K562 (cell line): Measurements from ENCODE around the gene PTPRU. TPM values are rescaled to one million over a fixed set of nuclear protein-coding genes. Genes with fewer than 3 reads are reported as not detected.

ENCODE experiments used
- BRD9 ChIP-seq: fragments of 450-650 bp; IDR thresholded peaks from 2 replicates; pipeline ENCODE4 v1.6.1; 2018; ENCODE audit warnings: low read depth; ENCODE audit not compliant: partially characterized antibody
- CBFB ChIP-seq: sonication (generic); formaldehyde crosslinking; IDR thresholded peaks from 2 replicates; pipeline ENCODE4 v1.4.0; 2020; ENCODE audit warnings: mild to moderate bottlenecking, missing genetic modification reagents
- CTCF ChIP-seq, 3 experiments: IDR thresholded peaks in 2 of 3; conservative IDR thresholded peaks in 1 of 3; 2 replicates each; pipeline ENCODE4 v1.5.1; 2011 to 2012; ENCODE audit warnings: low read length in 3 of 3, mild to moderate bottlenecking in 3 of 3, control low read depth in 2 of 3, improper control_type of control experiment in 1 of 3, inconsistent platforms in 1 of 3, low read depth in 1 of 3, mixed read lengths in 1 of 3, moderate library complexity in 1 of 3; ENCODE audit not compliant: insufficient read depth in 2 of 3
- EP400 ChIP-seq: fragments of 450-650 bp; IDR thresholded peaks from 2 replicates; pipeline ENCODE4 v1.6.1; 2017; ENCODE audit warnings: antibody characterized with exemption, mild to moderate bottlenecking, moderate library complexity
- FOS ChIP-seq: IDR thresholded peaks from 3 replicates; pipeline ENCODE4 v1.6.1; 2011; ENCODE audit not compliant: insufficient read length; ENCODE audit errors: extremely low read depth
- FOXP1 ChIP-seq: sonication (generic); formaldehyde crosslinking; IDR thresholded peaks from 2 replicates; pipeline ENCODE4 v1.8.0; 2022; ENCODE audit warnings: mild to moderate bottlenecking, missing genetic modification reagents
- GABPB1 ChIP-seq: sonication (generic); formaldehyde crosslinking; IDR thresholded peaks from 2 replicates; pipeline ENCODE4 v1.8.0; 2022; ENCODE audit warnings: mild to moderate bottlenecking, missing genetic modification reagents
- MCM2 ChIP-seq: fragments of 450-650 bp; IDR thresholded peaks from 2 replicates; pipeline ENCODE4 v1.6.1; 2017; ENCODE audit warnings: low read depth, mild to moderate bottlenecking
- NELFE ChIP-seq: IDR thresholded peaks from 2 replicates; pipeline ENCODE4 v1.6.1; 2011; ENCODE audit warnings: mild to moderate bottlenecking; ENCODE audit not compliant: insufficient read depth, insufficient read length
- PHB2 ChIP-seq: fragments of 450-650 bp; IDR thresholded peaks from 2 replicates; pipeline ENCODE4 v1.6.1; 2017; ENCODE audit warnings: low read depth
- RNF219 ChIP-seq: fragments of 250-450 bp; sonication (Bioruptor Pico); IDR thresholded peaks from 2 replicates; pipeline ENCODE4 v1.5.0; 2022; ENCODE audit warnings: mild to moderate bottlenecking
- SIN3A ChIP-seq, 2 experiments: fragments of 150-350 bp in 1 of 2; IDR thresholded peaks; 2 replicates each; pipeline ENCODE4 v1.6.1; 2011 to 2016; ENCODE audit warnings: borderline replicate concordance in 2 of 2, low read depth in 2 of 2, low read length in 2 of 2, mild to moderate bottlenecking in 2 of 2, moderate library complexity in 2 of 2; ENCODE audit not compliant: control insufficient read depth in 1 of 2
- STAT6 ChIP-seq: sonication (generic); formaldehyde crosslinking; IDR thresholded peaks from 2 replicates; pipeline ENCODE4 v1.8.1; 2023; ENCODE audit warnings: mild to moderate bottlenecking, missing genetic modification reagents
- USF1 ChIP-seq: sonication (generic); formaldehyde crosslinking; IDR thresholded peaks from 2 replicates; pipeline ENCODE4 v1.9.0; 2022; ENCODE audit warnings: mild to moderate bottlenecking, missing genetic modification reagents
- XRCC5 ChIP-seq: fragments of 200-400 bp; formaldehyde crosslinking; IDR thresholded peaks from 2 replicates; pipeline ENCODE4 v1.6.1; 2017; ENCODE audit warnings: low read depth, mild to moderate bottlenecking, low read length
- ZNF431 ChIP-seq: sonication (generic); formaldehyde crosslinking; IDR thresholded peaks from 2 replicates; pipeline ENCODE4 v1.8.0; 2022; ENCODE audit warnings: mild to moderate bottlenecking, missing genetic modification reagents
- ZNF76 ChIP-seq: fragments of 250-450 bp; sonication (Bioruptor Pico); IDR thresholded peaks from 2 replicates; pipeline ENCODE4 v1.4.0; 2020; ENCODE audit warnings: mild to moderate bottlenecking, moderate library complexity, borderline replicate concordance
- polyA plus RNA-seq, 8 experiments: library from polyadenylated mRNA; depleted of rRNA in 4 of 8; stranded (reverse) in 5 of 8; unstranded in 3 of 8; fragments of >200 nt; fragmentation: Nextera tagmentation in 2 of 8; fragmentation: Illumina TruSeq in 1 of 8; extraction: Ambion mirVana in 2 of 8; extraction: Trizol in 1 of 8; gene quantifications; 2 replicates each; pipeline versions ENCODE4 v1.2.1 to v1.2.3, GENCODE V29; 2011 to 2014; ENCODE audit warnings: inconsistent platforms in 1 of 8, missing spikeins in 1 of 8
- total RNA-seq, 7 experiments: library from RNA; depleted of rRNA in 6 of 7; stranded (reverse); fragments of >200 nt in 6 of 7; fragmentation: Illumina TruSeq in 2 of 7; extraction: Trizol in 2 of 7; gene quantifications; 2 replicates each; pipeline versions ENCODE4 v1.2.1 to v1.2.3, GENCODE V29; 2011 to 2021; ENCODE audit warnings: low replicate concordance in 1 of 7

PTPRU gene
- total and polyA plus RNA-seq, 9 of the 15 experiments (the other 6 are each of a cell fraction or from before 2014, with no cell fraction given) = 0.01 to 2.9 (median 1.0) TPM

GRCh38 chr1:29230553-29231378, 5.6 kb upstream of the PTPRU start, which contains the start of gene MECR (continued):
- TF ChIP-seq ZNF431 (CRISPR knock-in tag) (peak; percentile 88), STAT6 (0 out of 2 replicates have a peak, but pooled peaks have one; percentile 93), EP400 (peak; percentile 97), XRCC5 (peak; percentile 53), CTCF (IDR thresholded peaks at IDR 0.05 in 2 of 3, conservative IDR thresholded peaks at IDR 0.05 in 1 of 3; ENCODE audit: insufficient read depth in 2 of 3, low read depth in 1 of 3, low read length in 3 of 3) (peak; percentile 42 to 58 (median 47)), USF1 (CRISPR knock-in tag) (peak; percentile 49; the same call in 1 of the 2 replicates), MCM2 (no peak), GABPB1 (CRISPR knock-in tag) (peak; percentile 61; the same call in 1 of the 2 replicates), CBFB (CRISPR knock-in tag) (0 out of 2 replicates have a peak, but pooled peaks have one; percentile 15), BRD9 (peak; percentile 66), ZNF76 (CRISPR knock-in tag) (0 out of 2 replicates have a peak, but pooled peaks have one; percentile 55), PHB2 (no peak), NELFE (peak; percentile 35), FOXP1 (peak; percentile 86), SIN3A (IDR thresholded peaks at IDR 0.05; ENCODE audit: borderline replicate concordance in 2 of 2, control insufficient read depth in 1 of 2, low read depth in 2 of 2, low read length in 2 of 2) (peak; percentile 96 to 98), RNF219 (CRISPR knock-in tag) (no peak), FOS (no peak)
